GM18951 (cell line): ENCODE results near the gene INS.
"Not testable (repeated sequence)": the region's sequence is repeated elsewhere in the genome, so short reads cannot be mapped to it uniquely, and the experiment has no call there.

Experiments used
- POLR2A ChIP-seq: IDR thresholded peaks from 4 replicates; pipeline ENCODE4 v1.6.1; 2011; ENCODE audit warnings: mild to moderate bottlenecking; ENCODE audit not compliant: insufficient read length, insufficient read depth; ENCODE audit errors: extremely low read depth
- in situ Hi-C: fragments of 300-500 bp; cut with MboI; formaldehyde crosslinking; loops from one replicate; pipeline ENCODE4 v1.12.0; 2022; ENCODE audit warnings: low sequenced_read_pairs, mixed read lengths, inconsistent platforms; ENCODE audit not compliant: unreplicated experiment

INS gene

DNA sequence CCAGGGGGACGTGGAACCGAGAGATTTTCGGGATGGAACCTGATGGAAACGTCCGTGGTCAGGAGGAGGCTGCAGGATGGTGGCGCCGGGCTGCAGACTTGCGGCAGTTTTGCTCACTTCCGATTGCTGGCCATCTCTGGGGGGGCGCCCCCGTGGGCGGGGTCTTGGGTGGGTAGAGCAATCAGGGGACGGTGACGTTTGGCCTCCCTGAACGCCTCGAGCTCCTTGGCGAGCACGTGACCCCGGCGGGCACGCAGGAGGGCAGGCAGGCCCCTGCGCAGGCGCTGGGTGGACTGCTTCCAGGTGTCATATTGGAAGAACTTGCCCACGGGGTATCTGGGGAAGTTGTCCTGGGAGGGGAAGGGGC lies 28.2 kb downstream of the INS start:
- TF ChIP-seq POLR2A: no peak
- in situ Hi-C loops: no loop called here

- TF ChIP-seq POLR2A: no peak
- in situ Hi-C loops: no loop called here
Measured at GRCh38 chr11:2132246-2132645, 28.8 kb downstream of the INS start.

DNA sequence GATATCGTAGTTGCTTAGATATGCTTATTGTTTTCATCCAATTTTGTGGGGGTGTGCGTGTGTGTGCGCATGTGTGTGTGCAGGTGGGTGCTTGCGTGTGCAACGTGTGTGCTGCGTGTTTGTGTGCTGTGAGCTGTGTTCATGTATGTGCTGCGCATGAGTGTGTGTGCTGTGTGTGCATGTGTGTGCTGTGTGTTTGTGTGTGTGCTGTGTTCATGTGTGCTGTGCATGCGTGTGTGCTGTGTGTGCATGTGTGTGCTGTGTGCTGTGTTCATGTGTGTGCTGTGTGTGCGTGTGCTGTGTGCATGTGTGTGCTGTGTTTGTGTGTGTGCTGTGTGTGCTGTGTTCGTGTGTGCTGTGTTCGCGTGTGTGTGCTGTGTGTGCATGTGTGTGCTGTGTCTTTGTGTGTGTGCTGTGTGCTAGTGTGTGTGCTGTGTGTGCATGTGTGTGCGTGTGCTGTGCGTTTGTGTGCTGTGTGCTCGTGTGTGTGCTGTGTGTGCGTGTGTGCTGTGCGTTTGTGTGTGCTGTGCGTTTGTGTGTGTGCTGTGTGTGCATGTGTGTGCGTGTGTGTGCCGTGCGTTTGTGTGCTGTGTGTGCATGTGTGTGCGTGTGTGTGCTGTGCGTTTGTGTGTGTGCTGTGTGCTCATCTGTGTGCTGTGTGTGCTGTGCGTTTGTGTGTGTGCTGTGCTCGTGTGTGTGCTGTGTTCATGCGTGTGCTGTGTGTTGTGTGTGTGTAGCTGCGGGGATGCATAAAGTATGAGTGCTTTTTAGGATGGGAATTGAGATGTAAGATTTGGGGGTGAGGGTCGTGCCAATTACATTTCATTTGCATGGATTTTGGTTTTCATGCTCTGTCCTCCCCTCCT lies 29.4 kb downstream of the INS start:
- in situ Hi-C loops: no loop called here
- no peak for TF ChIP-seq POLR2A

DNA sequence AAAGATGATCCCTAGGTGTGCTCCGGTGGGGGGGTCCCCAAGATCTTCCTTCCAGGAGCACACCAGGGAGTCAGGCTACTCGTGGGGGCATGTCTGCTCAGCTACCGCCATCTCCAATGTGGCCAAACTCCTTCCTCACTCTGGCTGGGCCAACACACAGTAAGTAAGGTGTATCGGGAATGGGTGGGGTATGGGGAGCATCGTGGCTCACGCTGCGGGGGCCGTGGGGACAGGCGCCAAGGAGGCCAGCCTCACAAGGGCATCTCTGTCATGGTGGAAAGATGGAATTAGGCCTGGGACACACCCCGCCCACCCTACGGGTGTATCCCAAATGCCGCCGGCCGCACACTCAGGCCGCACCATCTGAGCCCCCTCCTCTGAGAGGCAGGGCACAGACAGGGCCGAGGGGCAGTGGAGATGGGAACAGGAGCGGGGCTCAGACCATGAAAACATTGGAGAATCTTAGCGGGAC lies 30.1 kb downstream of the INS start:
- TF ChIP-seq POLR2A: no peak
- in situ Hi-C loops: no loop called here

DNA sequence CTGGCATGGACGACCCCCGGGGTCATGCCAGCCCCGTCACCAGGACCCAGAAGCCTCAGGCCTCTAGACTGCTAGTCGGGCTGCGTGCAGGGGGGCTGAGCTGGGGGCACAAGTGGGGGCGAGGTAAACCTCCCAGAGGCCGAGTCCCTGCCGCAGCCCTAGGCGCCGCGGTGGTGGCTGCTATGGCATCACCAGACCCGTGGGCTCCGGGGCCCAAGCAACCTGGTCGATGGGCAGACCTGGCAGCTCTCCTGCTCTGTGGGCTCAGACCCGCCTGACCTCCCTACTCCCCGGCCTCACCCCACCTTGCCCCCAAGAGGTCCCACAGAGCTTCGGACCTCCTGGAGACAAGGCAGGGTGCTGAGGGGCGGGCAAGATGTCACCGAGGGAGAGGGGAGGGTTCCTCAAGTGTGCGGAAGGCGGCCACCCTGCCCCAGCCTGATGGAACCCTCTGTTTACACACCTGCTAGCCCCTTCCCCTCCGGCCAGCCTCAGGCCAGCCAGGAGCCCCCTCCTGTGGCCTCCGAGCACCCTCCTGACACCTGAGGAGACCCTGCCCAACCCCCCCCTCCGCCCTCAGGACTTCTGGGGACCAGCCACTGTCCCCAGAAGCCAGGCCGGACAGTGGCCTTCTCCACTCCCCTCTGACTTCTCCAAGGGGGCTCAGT lies 31.2 kb downstream of the INS start:
- TF ChIP-seq POLR2A: no peak
- in situ Hi-C loops: no loop called here

DNA sequence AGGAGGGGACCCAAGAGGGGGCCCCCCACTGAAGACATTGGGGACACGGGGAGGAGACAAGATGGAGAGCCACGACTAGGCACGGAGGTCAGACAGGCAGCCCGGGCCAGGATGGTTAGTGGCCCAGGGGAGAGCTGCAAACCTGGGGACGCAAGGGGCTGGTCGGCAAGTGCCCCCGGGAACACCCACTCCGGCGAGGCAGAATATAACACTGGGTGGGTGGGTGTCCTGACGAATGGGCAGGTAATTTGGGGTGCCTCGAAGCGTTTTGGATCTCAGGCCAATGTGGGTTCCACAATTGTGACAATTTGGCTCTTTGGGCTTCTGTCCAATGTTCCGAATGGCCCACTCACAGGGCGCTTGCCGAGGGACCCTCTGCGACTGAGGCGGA lies 31.7 kb downstream of the INS start:
- in situ Hi-C loops: no loop called here
- TF ChIP-seq POLR2A: no peak

GRCh38 chr11:2128511-2129307 lies 32.3 kb downstream of the INS start:
- no peak for TF ChIP-seq POLR2A
- in situ Hi-C loops: no loop called here

GRCh38 chr11:2128130-2128510 lies 32.9 kb downstream of the INS start:
- TF ChIP-seq POLR2A: no peak
- in situ Hi-C loops: no loop called here

DNA sequence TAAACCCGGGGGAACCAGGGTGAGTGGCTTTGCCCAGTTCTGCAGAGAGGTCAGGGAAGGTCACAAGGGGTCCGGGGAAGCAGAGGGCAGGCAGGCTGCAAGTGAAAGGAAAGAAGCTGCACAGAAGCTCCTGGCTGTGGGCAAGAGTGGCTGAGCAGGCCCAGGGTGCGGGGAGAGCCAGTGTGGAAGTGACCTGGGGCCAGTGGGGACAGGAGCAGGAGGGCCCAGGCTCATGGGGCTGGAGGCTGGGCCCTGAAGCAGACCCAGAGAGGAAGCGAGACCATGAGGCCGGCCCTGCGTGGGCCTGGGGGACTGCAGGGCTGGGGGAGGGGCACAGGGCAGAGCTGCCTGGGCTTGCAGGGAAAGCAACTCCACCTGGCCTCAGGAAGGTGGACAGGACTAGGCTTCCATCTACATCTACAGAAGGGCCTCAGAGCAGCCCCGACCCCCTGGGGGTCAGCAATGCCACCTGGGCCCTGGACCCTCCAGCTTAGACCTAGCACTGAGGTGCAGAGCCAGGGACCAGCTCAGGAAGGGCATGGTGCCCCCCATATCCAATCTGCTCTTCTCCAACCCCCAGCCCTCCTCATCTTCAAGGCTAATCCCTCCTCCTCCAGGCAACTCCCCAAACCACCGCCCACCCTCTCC lies 33.4 kb downstream of the INS start:
- in situ Hi-C loops: no loop called here
- TF ChIP-seq POLR2A: no peak

GRCh38 chr11:2126520-2127085 lies 34.4 kb downstream of the INS start:
- in situ Hi-C loops: no loop called here
- TF ChIP-seq POLR2A: no peak

DNA sequence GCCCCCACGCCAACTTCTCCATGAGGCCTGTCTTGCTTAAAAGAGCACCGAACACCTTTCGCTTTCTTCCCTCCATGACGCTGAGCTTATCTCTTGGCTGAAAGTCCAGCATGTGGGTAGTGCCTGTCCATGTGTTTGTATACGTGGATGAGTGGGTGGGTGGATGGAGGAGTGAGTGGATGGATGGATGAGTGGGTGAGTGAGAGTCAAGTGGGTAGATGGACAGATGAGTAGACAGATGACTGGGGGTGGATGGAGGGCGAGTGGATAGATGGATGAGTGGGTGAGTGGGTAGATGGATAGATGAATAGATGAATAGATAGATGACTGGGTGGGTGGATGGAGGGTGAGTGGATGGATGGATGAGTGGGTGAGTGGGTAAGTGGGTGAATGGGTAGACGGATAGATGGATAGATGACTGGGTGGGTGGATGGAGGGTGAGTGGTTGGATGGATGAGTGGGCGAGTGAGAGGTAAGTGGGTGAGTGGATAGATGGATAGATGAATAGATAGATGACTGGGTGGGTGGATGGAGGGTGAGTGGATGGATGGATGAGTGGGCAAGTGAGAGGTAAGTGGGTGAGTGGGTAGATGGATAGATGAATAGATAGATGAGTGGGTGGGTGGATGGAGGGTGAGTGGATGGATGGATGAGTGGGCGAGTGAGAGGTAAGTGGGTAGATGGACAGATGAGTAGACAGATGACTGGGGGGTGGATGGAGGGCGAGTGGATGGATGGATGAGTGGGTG lies 36.1 kb downstream of the INS start:
- in situ Hi-C loops: not testable (repeated sequence)

- in situ Hi-C loops: no loop called here
- no peak for TF ChIP-seq POLR2A
Measured at GRCh38 chr11:2123628-2123960, 37.4 kb downstream of the INS start.

- in situ Hi-C loops: no loop called here
- TF ChIP-seq POLR2A: no peak
Measured at GRCh38 chr11:2122907-2123627, 37.9 kb downstream of the INS start.
